SK-N-SH (cell line): ENCODE results near the gene ANKRD40. TPM values are rescaled to one million over a fixed set of nuclear protein-coding genes. Genes with fewer than 3 reads are reported as not detected.

Source experiments
- CTCF ChIA-PET: fragments of 300-600, 350-600 bp; formaldehyde crosslinking; extraction: SDS; loops from one replicate; lab custom pipeline; 2021; lab: Yijun Ruan, JAX
- POLR2A ChIA-PET: fragments of 350-600 bp; sonication (Branson Sonifier 250); formaldehyde crosslinking; extraction: SDS; loops from one replicate; lab custom pipeline; 2020; ENCODE audit warnings: antibody characterized with exemption, inconsistent platforms; lab: Yijun Ruan, JAX
- DNase-seq: peaks from one replicate; pipeline ENCODE4 v3.0.0; 2012
- H2AFZ ChIP-seq: fragments of 200-600 bp; sonication (generic); 2 replicates; pipeline ENCODE4 v1.8.1; 2016; ENCODE audit warnings: antibody characterized with exemption, mild to moderate bottlenecking, low read depth
- H3F3A ChIP-seq: fragments of 200-600 bp; sonication (generic); replicated peaks from 2 replicates; pipeline ENCODE3; 2016; ENCODE audit warnings: antibody characterized with exemption, mild to moderate bottlenecking; ENCODE audit not compliant: insufficient read depth
- H3K27ac ChIP-seq, 2 experiments: fragments of 200-500 bp in 1 of 2; fragments of 200-600 bp in 1 of 2; sonication (Bioruptor generic) in 1 of 2; sonication (generic), shearing (Covaris generic) in 1 of 2; 2 replicates each; pipeline versions ENCODE4 v1.5.1 to v1.6.1; 2014 to 2016; ENCODE audit warnings: low read depth in 2 of 2, inconsistent platforms in 1 of 2, low read length in 1 of 2, mild to moderate bottlenecking in 1 of 2, mixed read lengths in 1 of 2
- H3K27me3 ChIP-seq: fragments of 200-600 bp; sonication (generic), shearing (Covaris generic); 2 replicates; pipeline ENCODE4 v1.6.1; 2016; ENCODE audit warnings: mixed run types; ENCODE audit not compliant: insufficient read depth
- H3K36me3 ChIP-seq, 2 experiments: fragments of 200-500 bp in 1 of 2; fragments of 200-600 bp in 1 of 2; sonication (Bioruptor generic) in 1 of 2; sonication (generic) in 1 of 2; replicated peaks in 1 of 2; 2 replicates each; pipeline versions ENCODE3 to v1.5.1; 2014 to 2016; ENCODE audit warnings: low read length in 1 of 2, mild to moderate bottlenecking in 1 of 2; ENCODE audit not compliant: insufficient read depth in 2 of 2, control insufficient read depth in 1 of 2
- H3K4me1 ChIP-seq, 2 experiments: fragments of 200-500 bp in 1 of 2; fragments of 200-600 bp in 1 of 2; sonication (Bioruptor generic) in 1 of 2; sonication (generic), shearing (Covaris generic) in 1 of 2; 2 replicates each; pipeline versions ENCODE4 v1.5.1 to v1.6.1; 2014 to 2016; ENCODE audit warnings: low read depth in 1 of 2, low read length in 1 of 2, mixed run types in 1 of 2; ENCODE audit not compliant: insufficient read depth in 2 of 2, control insufficient read depth in 1 of 2
- H3K4me2 ChIP-seq: fragments of 200-600 bp; sonication (generic), shearing (Covaris generic); 2 replicates; pipeline ENCODE4 v1.6.1; 2017; ENCODE audit warnings: mixed run types
- H3K4me3 ChIP-seq, 2 experiments: fragments of 200-500 bp in 1 of 2; fragments of 200-600 bp in 1 of 2; sonication (Bioruptor generic) in 1 of 2; sonication (generic), shearing (Covaris generic) in 1 of 2; 2 replicates each; pipeline versions ENCODE4 v1.5.1 to v1.8.1; 2014 to 2016; ENCODE audit warnings: low read depth in 2 of 2, inconsistent platforms in 1 of 2, low read length in 1 of 2, mild to moderate bottlenecking in 1 of 2, mixed read lengths in 1 of 2, moderate library complexity in 1 of 2
- H3K79me2 ChIP-seq: fragments of 200-600 bp; sonication (generic); 2 replicates; pipeline ENCODE4 v1.8.1; 2017; ENCODE audit warnings: mild to moderate bottlenecking; ENCODE audit not compliant: insufficient read depth
- H3K9ac ChIP-seq: fragments of 200-600 bp; sonication (generic); 2 replicates; pipeline ENCODE4 v1.6.1; 2017; ENCODE audit warnings: mixed run types
- H3K9me2 ChIP-seq: fragments of 200-600 bp; sonication (generic); 2 replicates; pipeline ENCODE4 v1.6.1; 2017; ENCODE audit warnings: mixed run types
- H3K9me3 ChIP-seq: fragments of 200-600 bp; sonication (generic); 2 replicates; pipeline ENCODE4 v1.6.1; 2017; ENCODE audit warnings: mixed run types, mild to moderate bottlenecking, moderate library complexity
- H4K20me1 ChIP-seq: fragments of 200-600 bp; sonication (generic); 2 replicates; pipeline ENCODE4 v1.6.1; 2017; ENCODE audit warnings: mild to moderate bottlenecking, mixed run types; ENCODE audit not compliant: insufficient read depth
- CHD2 ChIP-seq: fragments of 150-350 bp; IDR thresholded peaks from 2 replicates; pipeline ENCODE4 v1.6.1; 2018; ENCODE audit warnings: low read length; ENCODE audit not compliant: partially characterized antibody
- EP300 ChIP-seq, 2 experiments: IDR thresholded peaks; 2 replicates each; pipeline versions ENCODE4 v1.4.0 to v1.6.1; 2012; ENCODE audit warnings: borderline replicate concordance in 1 of 2, low read depth in 1 of 2, low read length in 1 of 2
- FOSL2 ChIP-seq: IDR thresholded peaks from 2 replicates; pipeline ENCODE4 v1.4.0; 2012; ENCODE audit warnings: low read depth, mild to moderate bottlenecking, moderate library complexity, borderline replicate concordance
- FOXJ3 ChIP-seq: sonication (generic); formaldehyde crosslinking; IDR thresholded peaks from 2 replicates; pipeline ENCODE4 v1.5.1; 2020; ENCODE audit warnings: mild to moderate bottlenecking, missing genetic modification reagents
- FOXM1 ChIP-seq: IDR thresholded peaks from 2 replicates; pipeline ENCODE4 v1.4.0; 2012; ENCODE audit warnings: low read depth, mild to moderate bottlenecking
- GABPA ChIP-seq: IDR thresholded peaks from 2 replicates; pipeline ENCODE4 v1.4.0; 2012; ENCODE audit warnings: low read depth, mild to moderate bottlenecking
- JUND ChIP-seq: IDR thresholded peaks from 2 replicates; pipeline ENCODE4 v1.4.0; 2012
- MEF2A ChIP-seq: IDR thresholded peaks from 2 replicates; pipeline ENCODE4 v1.4.0; 2012; ENCODE audit warnings: low read depth, borderline replicate concordance
- MXI1 ChIP-seq: IDR thresholded peaks from 2 replicates; pipeline ENCODE4 v1.6.1; 2012; ENCODE audit warnings: mild to moderate bottlenecking, low read depth, low read length, improper control_type of control experiment
- RAD21 ChIP-seq: IDR thresholded peaks from 2 replicates; pipeline ENCODE4 v1.6.1; 2012; ENCODE audit warnings: mild to moderate bottlenecking, low read length
- RFX5 ChIP-seq: IDR thresholded peaks from 2 replicates; pipeline ENCODE4 v1.6.1; 2012; ENCODE audit warnings: mild to moderate bottlenecking, improper control_type of control experiment, low read length
- SMC3 ChIP-seq: IDR thresholded peaks from 2 replicates; pipeline ENCODE4 v1.6.1; 2012; ENCODE audit warnings: low read depth, low read length, improper control_type of control experiment
- TCF12 ChIP-seq: IDR thresholded peaks from 2 replicates; pipeline ENCODE4 v1.4.0; 2012
- USF2 ChIP-seq: fragments of 150-350 bp; IDR thresholded peaks from 2 replicates; pipeline ENCODE4 v1.6.1; 2017; ENCODE audit warnings: antibody characterized with exemption, low read length, low read depth, borderline replicate concordance
- YY1 ChIP-seq: IDR thresholded peaks from 2 replicates; pipeline ENCODE4 v1.4.0; 2012; ENCODE audit warnings: low read depth, mild to moderate bottlenecking
- WGBS: methylation state at CpG from one replicate; pipeline ENCODE4 v1.1.6; 2017; ENCODE audit warnings: low lambda C conversion rate; 5-methylcytosine and 5-hydroxymethylcytosine counted together
- polyA plus RNA-seq, 3 experiments: library from polyadenylated mRNA; depleted of rRNA; stranded (reverse); fragments of >200 nt; gene quantifications; 2 replicates each; pipeline ENCODE4 v1.2.3, GENCODE V29; 2012
- TF ChIP-seq, protein P1 (sequence below): IDR thresholded peaks from 2 replicates; pipeline ENCODE4 v1.4.0; 2012; ENCODE audit warnings: low read depth, borderline replicate concordance
- TF ChIP-seq, protein P2 (sequence below): fragments of 150-350 bp; IDR thresholded peaks from 2 replicates; pipeline ENCODE4 v1.6.1; 2016; ENCODE audit warnings: mild to moderate bottlenecking, low read depth, low read length
- TF ChIP-seq, protein P3 (sequence below): IDR thresholded peaks from 2 replicates; pipeline ENCODE4 v1.6.1; 2012; ENCODE audit warnings: mild to moderate bottlenecking, low read depth, low read length, moderate library complexity

The ANKRD40 gene
- polyA plus RNA-seq, 1 of the 3 experiments (the other 2 are of a cell fraction) = 33.6 TPM

DNA sequence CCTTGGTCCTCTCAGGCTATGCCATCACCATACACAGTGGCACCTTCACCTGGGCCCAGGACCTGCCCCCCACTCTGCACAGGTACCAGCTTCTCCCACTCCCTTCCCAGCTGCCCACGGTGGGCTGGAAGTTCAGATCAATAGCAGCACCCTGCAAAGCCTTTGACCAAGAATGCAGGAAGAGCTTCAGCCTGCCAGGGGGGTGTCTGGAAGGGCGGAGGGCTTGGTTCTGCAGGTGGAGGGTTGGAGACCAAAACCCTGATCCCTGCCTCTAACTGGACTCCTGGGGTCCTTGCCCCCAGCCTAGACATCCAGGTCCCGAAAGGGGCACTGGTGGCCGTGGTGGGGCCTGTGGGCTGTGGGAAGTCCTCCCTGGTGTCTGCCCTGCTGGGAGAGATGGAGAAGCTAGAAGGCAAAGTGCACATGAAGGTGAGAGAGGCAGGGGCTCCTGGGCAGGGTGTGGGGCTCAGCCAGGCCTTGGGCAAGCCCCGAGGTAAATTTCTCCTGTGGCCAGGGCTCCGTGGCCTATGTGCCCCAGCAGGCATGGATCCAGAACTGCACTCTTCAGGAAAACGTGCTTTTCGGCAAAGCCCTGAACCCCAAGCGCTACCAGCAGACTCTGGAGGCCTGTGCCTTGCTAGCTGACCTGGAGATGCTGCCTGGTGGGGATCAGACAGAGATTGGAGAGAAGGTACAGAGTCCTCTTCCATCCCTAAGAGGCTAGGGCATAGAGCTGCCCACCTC lies 38.7 kb downstream of the ANKRD40 start:
- CTCF ChIA-PET = interaction anchor here (0.8 to 13.1 kb wide), 12 partner anchors 9 to 122 kb away, joined by 3 to 130 read pairs (median 4); partner anchors contain the start of gene SPATA20
- Histone ChIP-seq H3K36me3 (peaks cover 4 to 19% of the 10 kb centered on the region in 2 experiments), H3K9me2 (no peaks in the 10 kb centered on the region), H3K4me3 (no peak overlapping the region), H3K9me3 (no peaks in the 10 kb centered on the region), H3K27ac (peak overlapping the region in 1 of 2 experiments; percentile 42; a peak in 2 of 4 replicates), H3K4me1 (peaks cover 0 to 31% of the 10 kb centered on the region in 2 experiments; a peak in 3 of 4 replicates), H3F3A (peaks cover 15% of the 10 kb centered on the region), H3K9ac (peak overlapping the region; percentile 40; the same call in 1 of the 2 replicates), H3K27me3 (no peaks in the 10 kb centered on the region), H3K79me2 (no peaks in the 10 kb centered on the region), H3K4me2 (peak overlapping the region; percentile 42), H4K20me1 (no peaks in the 10 kb centered on the region), H2AFZ (no peak overlapping the region)
- POLR2A ChIA-PET = no interaction called here
- TF ChIP-seq, protein P1, sequence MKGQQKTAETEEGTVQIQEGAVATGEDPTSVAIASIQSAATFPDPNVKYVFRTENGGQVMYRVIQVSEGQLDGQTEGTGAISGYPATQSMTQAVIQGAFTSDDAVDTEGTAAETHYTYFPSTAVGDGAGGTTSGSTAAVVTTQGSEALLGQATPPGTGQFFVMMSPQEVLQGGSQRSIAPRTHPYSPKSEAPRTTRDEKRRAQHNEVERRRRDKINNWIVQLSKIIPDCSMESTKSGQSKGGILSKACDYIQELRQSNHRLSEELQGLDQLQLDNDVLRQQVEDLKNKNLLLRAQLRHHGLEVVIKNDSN = no peak
- no peak for TF ChIP-seq FOXM1
- no peak for TF ChIP-seq MEF2A
- no peak for TF ChIP-seq RAD21
- DNase-seq = no peak
- 86% methylated on average over 9 of the region's 9 CpGs for WGBS

- no peak overlapping the region for H3K4me3 ChIP-seq
- peaks cover 7 to 19% of the 10 kb centered on the region in 2 experiments for H3K36me3 ChIP-seq
- H3K9me2 ChIP-seq = no peaks in the 10 kb centered on the region
- ChIA-PET POLR2A (no interaction called here), CTCF (interaction anchor here (1.0 to 13.1 kb wide), 7 partner anchors 8 to 121 kb away, joined by 3 to 130 read pairs (median 6); partner anchors contain the start of gene SPATA20)
- 0 out of 2 replicates have a peak overlapping the region, but pooled peaks have one; percentile 3 for H2AFZ ChIP-seq
- H3K79me2 ChIP-seq = no peaks in the 10 kb centered on the region
- peak overlapping the region in 1 of 2 experiments; percentile 42; a peak in 2 of 4 replicates for H3K27ac ChIP-seq
- H3F3A ChIP-seq = peaks cover 15% of the 10 kb centered on the region
- H3K9me3 ChIP-seq = no peaks in the 10 kb centered on the region
- WGBS = 39% methylated on average over 7 of the region's 8 CpGs
- peaks cover 0 to 31% of the 10 kb centered on the region in 2 experiments; a peak in 3 of 4 replicates for H3K4me1 ChIP-seq
- H4K20me1 ChIP-seq = no peaks in the 10 kb centered on the region
- peak overlapping the region; percentile 40; the same call in 1 of the 2 replicates for H3K9ac ChIP-seq
- DNase-seq = no peak
- peak overlapping the region; percentile 42 for H3K4me2 ChIP-seq
- no peaks in the 10 kb centered on the region for H3K27me3 ChIP-seq
- no peak for TF ChIP-seq SMC3
- no peak for TF ChIP-seq MXI1
- TF ChIP-seq, protein P2, sequence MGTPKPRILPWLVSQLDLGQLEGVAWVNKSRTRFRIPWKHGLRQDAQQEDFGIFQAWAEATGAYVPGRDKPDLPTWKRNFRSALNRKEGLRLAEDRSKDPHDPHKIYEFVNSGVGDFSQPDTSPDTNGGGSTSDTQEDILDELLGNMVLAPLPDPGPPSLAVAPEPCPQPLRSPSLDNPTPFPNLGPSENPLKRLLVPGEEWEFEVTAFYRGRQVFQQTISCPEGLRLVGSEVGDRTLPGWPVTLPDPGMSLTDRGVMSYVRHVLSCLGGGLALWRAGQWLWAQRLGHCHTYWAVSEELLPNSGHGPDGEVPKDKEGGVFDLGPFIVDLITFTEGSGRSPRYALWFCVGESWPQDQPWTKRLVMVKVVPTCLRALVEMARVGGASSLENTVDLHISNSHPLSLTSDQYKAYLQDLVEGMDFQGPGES = no peak
- TF ChIP-seq FOXJ3 (CRISPR knock-in tag) = no peak
- peak; percentile 42 for TF ChIP-seq TCF12
- peak; percentile 49; the same call in 1 of the 2 replicates for TF ChIP-seq FOSL2
- TF ChIP-seq CHD2 = no peak
- TF ChIP-seq RFX5 = no peak
- TF ChIP-seq YY1 = no peak
- TF ChIP-seq RAD21 = no peak
- peak; percentile 51; the same call in 1 of the 2 replicates for TF ChIP-seq JUND
- TF ChIP-seq MEF2A = no peak
- TF ChIP-seq, protein P3, sequence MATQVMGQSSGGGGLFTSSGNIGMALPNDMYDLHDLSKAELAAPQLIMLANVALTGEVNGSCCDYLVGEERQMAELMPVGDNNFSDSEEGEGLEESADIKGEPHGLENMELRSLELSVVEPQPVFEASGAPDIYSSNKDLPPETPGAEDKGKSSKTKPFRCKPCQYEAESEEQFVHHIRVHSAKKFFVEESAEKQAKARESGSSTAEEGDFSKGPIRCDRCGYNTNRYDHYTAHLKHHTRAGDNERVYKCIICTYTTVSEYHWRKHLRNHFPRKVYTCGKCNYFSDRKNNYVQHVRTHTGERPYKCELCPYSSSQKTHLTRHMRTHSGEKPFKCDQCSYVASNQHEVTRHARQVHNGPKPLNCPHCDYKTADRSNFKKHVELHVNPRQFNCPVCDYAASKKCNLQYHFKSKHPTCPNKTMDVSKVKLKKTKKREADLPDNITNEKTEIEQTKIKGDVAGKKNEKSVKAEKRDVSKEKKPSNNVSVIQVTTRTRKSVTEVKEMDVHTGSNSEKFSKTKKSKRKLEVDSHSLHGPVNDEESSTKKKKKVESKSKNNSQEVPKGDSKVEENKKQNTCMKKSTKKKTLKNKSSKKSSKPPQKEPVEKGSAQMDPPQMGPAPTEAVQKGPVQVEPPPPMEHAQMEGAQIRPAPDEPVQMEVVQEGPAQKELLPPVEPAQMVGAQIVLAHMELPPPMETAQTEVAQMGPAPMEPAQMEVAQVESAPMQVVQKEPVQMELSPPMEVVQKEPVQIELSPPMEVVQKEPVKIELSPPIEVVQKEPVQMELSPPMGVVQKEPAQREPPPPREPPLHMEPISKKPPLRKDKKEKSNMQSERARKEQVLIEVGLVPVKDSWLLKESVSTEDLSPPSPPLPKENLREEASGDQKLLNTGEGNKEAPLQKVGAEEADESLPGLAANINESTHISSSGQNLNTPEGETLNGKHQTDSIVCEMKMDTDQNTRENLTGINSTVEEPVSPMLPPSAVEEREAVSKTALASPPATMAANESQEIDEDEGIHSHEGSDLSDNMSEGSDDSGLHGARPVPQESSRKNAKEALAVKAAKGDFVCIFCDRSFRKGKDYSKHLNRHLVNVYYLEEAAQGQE = no peak
- TF ChIP-seq USF2 = no peak
- TF ChIP-seq EP300 (IDR thresholded peaks at IDR 0.05; ENCODE audit: borderline replicate concordance in 1 of 2, low read depth in 1 of 2, low read length in 1 of 2) = peak in 1 of 2 experiments; percentile 42; a peak in 1 of 4 replicates
- TF ChIP-seq GABPA = no peak
- TF ChIP-seq FOXM1 = no peak
Observed at GRCh38 chr17:50668025-50668837, 39.5 kb downstream of the ANKRD40 start.
